H9 (cell line): ENCODE data around the gene CCDC86. TPM values are rescaled to one million over a fixed set of nuclear protein-coding genes. Genes with fewer than 3 reads are reported as not detected.

Experiments used
- DNase-seq: peaks from one replicate; pipeline ENCODE4 v3.0.0-alpha.2; 2017
- H2AFZ ChIP-seq: one replicate; pipeline ENCODE4 v1.6.1; 2013; ENCODE audit warnings: mild to moderate bottlenecking, low read length, control low read depth, moderate library complexity
- H2AK5ac ChIP-seq: 2 replicates; pipeline ENCODE4 v1.6.1; 2013; ENCODE audit warnings: low read length, control low read depth, mixed read lengths; ENCODE audit not compliant: insufficient read length
- H2BK120ac ChIP-seq: one replicate; pipeline ENCODE4 v1.6.1; 2013; ENCODE audit warnings: low read depth, mild to moderate bottlenecking, low read length, control low read depth, inconsistent platforms; ENCODE audit not compliant: poor library complexity, severe bottlenecking
- H2BK12ac ChIP-seq: 2 replicates; pipeline ENCODE4 v1.6.1; 2013; ENCODE audit warnings: low read length, control low read depth, mixed read lengths, low read depth; ENCODE audit not compliant: insufficient read length
- H2BK15ac ChIP-seq: 2 replicates; pipeline ENCODE4 v1.6.1; 2013; ENCODE audit warnings: low read depth, low read length, control low read depth
- H2BK20ac ChIP-seq: one replicate; pipeline ENCODE4 v1.6.1; 2013; ENCODE audit warnings: low read depth, mild to moderate bottlenecking, low read length, control low read depth, inconsistent platforms; ENCODE audit not compliant: poor library complexity, severe bottlenecking
- H2BK5ac ChIP-seq: 2 replicates; pipeline ENCODE4 v1.6.1; 2013; ENCODE audit warnings: low read length, control low read depth, mixed read lengths; ENCODE audit not compliant: insufficient read length
- H3K14ac ChIP-seq: 2 replicates; pipeline ENCODE4 v1.6.1; 2013; ENCODE audit warnings: low read length, control low read depth; ENCODE audit not compliant: insufficient read depth
- H3K18ac ChIP-seq: 2 replicates; pipeline ENCODE4 v1.6.1; 2013; ENCODE audit warnings: low read depth, mild to moderate bottlenecking, mixed read lengths, low read length, control low read depth; ENCODE audit not compliant: insufficient read length
- H3K23ac ChIP-seq: 2 replicates; pipeline ENCODE4 v1.6.1; 2013; ENCODE audit warnings: low read length, control low read depth, mixed read lengths, low read depth; ENCODE audit not compliant: insufficient read length
- H3K23me2 ChIP-seq: 2 replicates; pipeline ENCODE4 v1.6.1; 2013; ENCODE audit warnings: low read depth, mild to moderate bottlenecking, mixed read lengths, low read length, control low read depth; ENCODE audit not compliant: insufficient read length, poor library complexity, severe bottlenecking
- H3K27ac ChIP-seq: 2 replicates; pipeline ENCODE4 v1.5.1; 2013; ENCODE audit warnings: low read length, control low read depth, mixed read lengths, low read depth; ENCODE audit not compliant: insufficient read length
- H3K27me3 ChIP-seq: 2 replicates; pipeline ENCODE4 v1.6.1; 2013; ENCODE audit warnings: low read length, control low read depth, inconsistent platforms; ENCODE audit not compliant: insufficient read depth
- H3K4ac ChIP-seq: 2 replicates; pipeline ENCODE4 v1.6.1; 2013; ENCODE audit warnings: low read depth, mild to moderate bottlenecking, control low read depth, inconsistent platforms, low read length, moderate library complexity
- H3K4me1 ChIP-seq: 2 replicates; pipeline ENCODE4 v1.6.1; 2013; ENCODE audit warnings: low read length, control low read depth, inconsistent platforms; ENCODE audit not compliant: insufficient read depth
- H3K4me2 ChIP-seq: 2 replicates; pipeline ENCODE4 v1.6.1; 2013; ENCODE audit warnings: low read length, control low read depth, mixed read lengths; ENCODE audit not compliant: insufficient read length, insufficient read depth
- H3K56ac ChIP-seq: 2 replicates; pipeline ENCODE4 v1.6.1; 2013; ENCODE audit warnings: low read depth, mild to moderate bottlenecking, mixed read lengths, low read length, control low read depth; ENCODE audit not compliant: insufficient read length
- H3K79me1 ChIP-seq: 2 replicates; pipeline ENCODE4 v1.6.1; 2013; ENCODE audit warnings: low read depth, mild to moderate bottlenecking, moderate library complexity, low read length, control low read depth, inconsistent platforms; ENCODE audit not compliant: insufficient read depth, poor library complexity, severe bottlenecking
- H3K79me2 ChIP-seq: 2 replicates; pipeline ENCODE4 v1.6.1; 2013; ENCODE audit warnings: low read length, control low read depth, inconsistent platforms; ENCODE audit not compliant: insufficient read depth
- H3K9ac ChIP-seq: 2 replicates; pipeline ENCODE4 v1.6.1; 2013; ENCODE audit warnings: low read length, control low read depth, mixed read lengths; ENCODE audit not compliant: insufficient read length; ENCODE audit errors: extremely low read depth
- H3K9me3 ChIP-seq: one replicate; pipeline ENCODE4 v1.6.1; 2013; ENCODE audit warnings: low read depth, low read length, inconsistent platforms; ENCODE audit not compliant: control insufficient read depth
- H3T11ph ChIP-seq: one replicate; pipeline ENCODE4 v1.6.1; 2013; ENCODE audit warnings: mild to moderate bottlenecking, low read length, control low read depth, inconsistent platforms
- H4K20me1 ChIP-seq: one replicate; pipeline ENCODE4 v1.6.1; 2013; ENCODE audit not compliant: control insufficient read depth, insufficient read length, insufficient read depth
- H4K5ac ChIP-seq: 2 replicates; pipeline ENCODE4 v1.6.1; 2013; ENCODE audit warnings: low read depth, mild to moderate bottlenecking, mixed read lengths, low read length, control low read depth; ENCODE audit not compliant: insufficient read length
- H4K8ac ChIP-seq: replicated peaks from 2 replicates; pipeline ENCODE4 v1.6.1; 2013; ENCODE audit warnings: low read length, control low read depth, mixed read lengths, low read depth; ENCODE audit not compliant: insufficient read length
- H4K91ac ChIP-seq: 2 replicates; pipeline ENCODE4 v1.6.1; 2013; ENCODE audit warnings: low read depth, mild to moderate bottlenecking, moderate library complexity, mixed read lengths, low read length, control low read depth; ENCODE audit not compliant: insufficient read length
- H3K27ac Mint-ChIP-seq, 3 experiments: 2 replicates in 2 of 3; 3 replicates in 1 of 3; pipeline ENCODE4 v1.8.0; 2020 to 2021; ENCODE audit warnings: mixed read lengths in 3 of 3, mild to moderate bottlenecking in 1 of 3, moderate library complexity in 1 of 3
- H3K27me3 Mint-ChIP-seq: 2 replicates; pipeline ENCODE4 v1.8.0; 2021; ENCODE audit warnings: low read depth, mild to moderate bottlenecking, moderate library complexity, mixed read lengths
- H3K36me3 Mint-ChIP-seq, 3 experiments: 2 replicates in 2 of 3; 3 replicates in 1 of 3; pipeline ENCODE4 v1.8.0; 2020 to 2021; ENCODE audit warnings: low read depth in 3 of 3, mixed read lengths in 3 of 3; ENCODE audit not compliant: insufficient read depth in 1 of 3
- H3K4me1 Mint-ChIP-seq, 2 experiments: 2 replicates each; pipeline ENCODE4 v1.8.0; 2020; ENCODE audit warnings: mixed read lengths in 2 of 2
- H3K4me3 Mint-ChIP-seq, 2 experiments: 2 replicates in 1 of 2; 3 replicates in 1 of 2; pipeline ENCODE4 v1.8.0; 2020 to 2021; ENCODE audit warnings: mild to moderate bottlenecking in 2 of 2, mixed read lengths in 2 of 2, moderate library complexity in 1 of 2
- H3K9me3 Mint-ChIP-seq, 2 experiments: 2 replicates in 1 of 2; 3 replicates in 1 of 2; pipeline ENCODE4 v1.8.0; 2020; ENCODE audit warnings: mild to moderate bottlenecking in 2 of 2, mixed read lengths in 2 of 2, moderate library complexity in 1 of 2
- CTCF ChIP-seq: fragments of 200-600 bp; sonication (generic); conservative IDR thresholded peaks from 3 replicates; pipeline ENCODE4 v1.8.0; 2021; ENCODE audit warnings: antibody characterized with exemption, mild to moderate bottlenecking
- WGBS: extraction: QIAGEN DNeasy Blood & Tissue Kit; methylation state at CpG from one replicate; pipeline ENCODE4 v1.1.7; 2013; ENCODE audit warnings: missing lambda C conversion rate, low lambda C conversion rate, mixed read lengths; ENCODE audit not compliant: insufficient read length; ENCODE audit errors: extremely low coverage; 5-methylcytosine and 5-hydroxymethylcytosine counted together
- total RNA-seq: library from RNA; stranded (reverse); gene quantifications from 2 replicates; pipeline ENCODE4 v1.2.1, GENCODE V29; 2021

CCDC86 gene
- total RNA-seq, 1 experiment from 2014 or later: 82.3 TPM

DNA sequence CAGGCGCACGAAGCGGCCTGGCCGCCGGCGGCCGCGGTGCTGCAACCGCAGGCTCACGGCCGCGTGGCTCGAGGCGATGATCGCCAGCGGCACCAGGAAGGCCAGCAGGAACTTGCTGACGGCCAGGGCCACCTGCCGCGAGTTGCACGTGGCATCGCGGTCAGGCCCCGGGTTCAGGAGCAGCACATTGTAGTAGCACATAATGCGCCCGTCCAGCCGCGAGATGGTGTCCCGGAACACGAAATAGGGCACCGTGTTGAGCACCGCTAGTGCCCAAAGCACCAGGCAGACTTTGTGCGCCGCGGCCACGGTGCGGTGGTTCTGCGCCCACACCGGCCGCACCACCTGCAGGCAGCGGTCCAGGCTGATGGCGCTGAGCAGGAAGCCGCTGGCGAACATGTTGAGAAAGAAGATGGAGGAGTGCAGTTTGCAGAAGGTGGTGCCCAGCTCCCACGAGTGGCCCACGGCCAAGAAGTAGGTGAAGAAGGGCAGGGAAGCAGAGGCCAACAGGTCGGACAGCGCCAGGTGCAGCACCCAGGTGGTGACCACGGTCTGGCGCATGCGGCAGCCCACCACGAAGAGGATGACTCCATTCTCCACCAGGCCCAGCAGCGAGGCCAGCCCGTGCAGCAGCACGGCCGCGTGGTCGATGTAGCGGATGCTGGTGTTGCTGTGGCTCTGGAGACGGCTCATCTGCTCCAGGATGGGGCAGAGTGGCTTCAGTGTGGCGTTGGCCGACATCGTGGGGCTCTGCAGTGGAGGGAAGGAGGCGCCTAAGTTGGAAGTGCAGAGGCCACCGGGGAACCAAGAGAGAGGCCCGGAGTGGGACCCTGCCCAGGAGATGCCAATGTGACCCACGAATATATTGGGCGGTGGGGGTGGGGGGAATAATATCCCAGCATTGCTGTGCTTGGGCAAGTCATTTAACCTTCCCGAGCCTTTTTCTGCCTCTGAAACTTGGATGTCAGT, 11.4 kb downstream of the CCDC86 start:
- H3K4ac ChIP-seq: no peak overlapping the region
- H3K4me1 ChIP-seq: no peaks in the 10 kb centered on the region
- no peak overlapping the region for H2BK12ac ChIP-seq
- H3K79me1 ChIP-seq: no peaks in the 10 kb centered on the region
- H2BK120ac ChIP-seq: no peak overlapping the region
- TF ChIP-seq CTCF: no peak
- H3T11ph ChIP-seq: no peak overlapping the region
- no peak overlapping the region for H3K4me3 Mint-ChIP-seq
- no peaks in the 10 kb centered on the region for H3K23me2 ChIP-seq
- peak overlapping the region in 1 of 3 experiments; percentile 61; a peak in 2 of 7 replicates for H3K27ac Mint-ChIP-seq
- no peak overlapping the region for H2AFZ ChIP-seq
- no peak overlapping the region for H3K56ac ChIP-seq
- H3K4me1 Mint-ChIP-seq: no peaks in the 10 kb centered on the region
- H3K9me3 ChIP-seq: no peaks in the 10 kb centered on the region
- no peak overlapping the region for H3K4me2 ChIP-seq
- H3K27me3 Mint-ChIP-seq: peaks cover 2% of the 10 kb centered on the region; the same call in 1 of the 2 replicates
- DNase-seq: no peak
- no peaks in the 10 kb centered on the region for H3K79me2 ChIP-seq
- no peak overlapping the region for H2AK5ac ChIP-seq
- H2BK15ac ChIP-seq: no peak overlapping the region
- H3K18ac ChIP-seq: no peak overlapping the region
- H3K27ac ChIP-seq: no peak overlapping the region
- no peaks in the 10 kb centered on the region for H3K27me3 ChIP-seq
- H2BK5ac ChIP-seq: no peak overlapping the region
- H4K91ac ChIP-seq: no peak overlapping the region
- no peak overlapping the region for H3K14ac ChIP-seq
- no peak overlapping the region for H3K9ac ChIP-seq
- H3K36me3 Mint-ChIP-seq: peaks cover 20 to 38% (median 35%) of the 10 kb centered on the region in 3 experiments
- no peak overlapping the region for H4K5ac ChIP-seq
- H3K9me3 Mint-ChIP-seq: no peaks in the 10 kb centered on the region
- no peak overlapping the region for H3K23ac ChIP-seq
- no peaks in the 10 kb centered on the region for H4K20me1 ChIP-seq
- H4K8ac ChIP-seq: no peak overlapping the region
- WGBS: no CpG with 5 or more reads among the region's 68 CpGs
- H2BK20ac ChIP-seq: no peak overlapping the region
